ENCODE measurements around the gene HAUS8.

The HAUS8 gene

GRCh38 chr19:17075864-17076542, 751 bp upstream of the HAUS8 start:
- peak; percentile 71 for DNase-seq

- DNase-seq = no peak
Observed at GRCh38 chr19:17074634-17075034, 618 bp downstream of the HAUS8 start.

- no peak for DNase-seq
Observed at GRCh38 chr19:17073869-17074633, 1.2 kb downstream of the HAUS8 start.

GRCh38 chr19:17070912-17071311, 4.3 kb downstream of the HAUS8 start:
- DNase-seq = no peak

- DNase-seq = no peak
Observed at GRCh38 chr19:17070421-17070820, 4.8 kb downstream of the HAUS8 start.

- DNase-seq = no peak
Observed at GRCh38 chr19:17069193-17069592, 6.1 kb downstream of the HAUS8 start.

- no peak for DNase-seq
Observed at GRCh38 chr19:17063428-17063827, 11.8 kb downstream of the HAUS8 start.

- no peak for DNase-seq
Observed at GRCh38 chr19:17061691-17062090, 13.6 kb downstream of the HAUS8 start.

- DNase-seq = no peak
Observed at GRCh38 chr19:17061205-17061604, 14.0 kb downstream of the HAUS8 start.

- DNase-seq = no peak
Observed at GRCh38 chr19:17060802-17061201, 14.4 kb downstream of the HAUS8 start.

- no peak for DNase-seq
Observed at GRCh38 chr19:17058236-17058635, 17.0 kb downstream of the HAUS8 start.

GRCh38 chr19:17055636-17056035, 19.6 kb downstream of the HAUS8 start:
- DNase-seq = no peak

GRCh38 chr19:17054746-17055145, 20.5 kb downstream of the HAUS8 start:
- DNase-seq = no peak

- no peak for DNase-seq
Observed at GRCh38 chr19:17052439-17052838, 22.8 kb downstream of the HAUS8 start.

- DNase-seq = no peak
Observed at GRCh38 chr19:17049711-17050280, 25.5 kb downstream of the HAUS8 start.

GRCh38 chr19:17048885-17049453, 26.3 kb downstream of the HAUS8 start:
- no peak for DNase-seq

GRCh38 chr19:17045907-17046502, 29.2 kb downstream of the HAUS8 start:
- no peak for DNase-seq

- no peak for DNase-seq
Observed at GRCh38 chr19:17043744-17044143, 31.5 kb downstream of the HAUS8 start.

GRCh38 chr19:17041976-17042375, 33.3 kb downstream of the HAUS8 start:
- DNase-seq = no peak

GRCh38 chr19:17037966-17038500, 37.2 kb downstream of the HAUS8 start:
- DNase-seq = no peak

GRCh38 chr19:17037184-17037583, 38.1 kb downstream of the HAUS8 start:
- DNase-seq = no peak

GRCh38 chr19:17036640-17037039, 38.6 kb downstream of the HAUS8 start:
- no peak for DNase-seq

- no peak for DNase-seq
Observed at GRCh38 chr19:17035842-17036424, 39.3 kb downstream of the HAUS8 start.

All from NK-92 treated with Interleukin-12 subunit alpha and Interleukin-12 subunit beta, amount 100 ng/mL, for 24 hours (cell line).